ENCODE measurements around the gene ECT2.
A peak's percentile ranks its signal among the peaks of the same experiment; 100 is the strongest.
"Not testable (repeated sequence)": the region's sequence is repeated elsewhere in the genome, so short reads cannot be mapped to it uniquely, and the experiment has no call there.

ECT2 gene

DNA sequence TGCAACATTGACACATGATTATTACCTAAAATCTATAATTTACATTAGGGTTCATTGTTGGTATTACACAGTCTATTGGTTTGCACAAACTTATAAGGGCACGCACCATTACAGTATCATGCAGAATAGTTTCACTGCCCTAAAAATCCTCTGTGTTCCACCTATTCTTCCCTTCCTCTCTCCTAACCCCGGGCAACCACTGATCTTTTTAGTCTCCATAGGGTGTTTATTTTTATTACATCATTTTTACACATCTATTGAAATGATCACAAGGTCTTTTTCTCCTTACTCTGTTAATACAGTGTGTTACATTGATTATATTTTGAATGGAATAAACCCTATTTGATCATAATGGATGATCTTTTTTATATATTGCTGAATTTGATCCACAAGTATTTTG lies 15.5 kb upstream of the ECT2 start:
- DNase-seq (ENCODE audit: low read depth in 2 of 3, low spot score in 1 of 3), result no peak

DNA sequence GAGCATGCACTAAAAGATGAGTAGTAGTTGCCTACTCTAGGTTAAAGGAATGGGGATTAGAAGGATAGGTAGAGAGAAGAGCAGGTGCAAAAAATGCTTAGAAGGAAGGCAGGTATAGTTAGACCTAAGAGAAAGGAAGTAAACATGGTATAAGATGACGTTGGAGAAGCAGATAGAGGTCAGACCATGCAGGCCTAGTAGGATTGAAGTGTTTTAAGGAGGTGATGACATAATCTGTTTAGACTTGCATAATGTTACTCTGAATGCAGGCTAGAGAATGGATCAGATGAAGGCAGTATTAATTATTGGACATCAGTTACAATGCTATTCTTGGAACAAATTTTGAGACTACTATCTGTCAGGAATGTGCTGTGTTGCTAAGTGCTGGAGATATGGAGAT lies 11.1 kb upstream of the ECT2 start:
- DNase-seq (ENCODE audit: low read depth in 2 of 3, low spot score in 1 of 3), result no peak

DNA sequence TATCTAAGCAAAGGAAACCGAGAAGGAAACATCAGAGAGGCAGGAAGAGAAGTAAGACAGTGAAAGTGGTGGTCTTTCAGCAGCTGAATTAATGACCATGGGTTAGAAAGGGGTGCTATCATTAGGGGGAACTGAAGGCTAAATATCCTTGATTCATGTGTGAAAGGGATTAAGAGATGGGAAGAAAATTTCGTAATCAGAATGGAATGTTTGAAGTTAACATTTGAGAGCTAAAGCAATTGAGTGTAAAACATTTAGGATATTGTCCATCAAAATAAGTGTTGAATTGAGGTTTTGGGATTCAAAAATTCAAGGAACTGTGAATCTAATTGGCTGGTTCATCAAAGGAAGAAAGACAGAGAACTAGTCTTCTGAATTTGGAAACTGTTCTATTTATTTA lies 4.1 kb upstream of the ECT2 start:
- no peak for DNase-seq (ENCODE audit: low read depth in 2 of 3, low spot score in 1 of 3)

DNA sequence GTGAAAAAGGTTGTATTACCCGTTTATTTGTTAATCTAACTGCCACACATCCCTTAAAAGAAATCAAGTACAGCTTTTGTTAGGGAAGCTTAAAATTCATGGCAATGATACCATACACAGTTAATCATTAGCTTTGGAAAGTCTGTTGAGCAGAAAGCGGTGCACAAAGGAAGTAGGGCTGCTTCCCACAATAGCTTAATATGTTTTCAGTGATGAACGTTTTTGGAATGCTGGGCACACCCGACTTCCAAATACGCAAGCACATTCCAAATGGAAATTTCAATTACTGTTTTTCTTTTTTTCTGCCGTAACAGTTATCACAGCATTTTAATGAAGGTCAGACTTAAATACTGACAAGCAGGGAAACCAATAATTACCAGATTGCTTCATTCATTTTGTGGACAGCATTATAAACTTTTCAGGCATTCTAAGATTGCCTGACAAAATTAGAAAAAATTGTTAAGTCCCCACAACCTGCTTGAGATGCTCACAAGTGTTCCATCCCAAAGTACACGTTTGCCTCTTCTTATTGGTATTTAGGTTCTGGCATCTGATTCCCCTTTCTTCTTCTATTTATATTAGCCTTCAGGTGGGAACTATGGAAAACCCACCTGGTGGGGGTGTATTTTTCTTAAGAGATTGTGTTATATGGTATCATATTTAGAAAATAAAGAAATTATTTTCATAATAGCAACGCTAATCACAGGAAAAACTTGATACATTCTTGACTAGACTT lies 1.1 kb upstream of the ECT2 start:
- no peak for DNase-seq (ENCODE audit: low read depth in 2 of 3, low spot score in 1 of 3)

DNA sequence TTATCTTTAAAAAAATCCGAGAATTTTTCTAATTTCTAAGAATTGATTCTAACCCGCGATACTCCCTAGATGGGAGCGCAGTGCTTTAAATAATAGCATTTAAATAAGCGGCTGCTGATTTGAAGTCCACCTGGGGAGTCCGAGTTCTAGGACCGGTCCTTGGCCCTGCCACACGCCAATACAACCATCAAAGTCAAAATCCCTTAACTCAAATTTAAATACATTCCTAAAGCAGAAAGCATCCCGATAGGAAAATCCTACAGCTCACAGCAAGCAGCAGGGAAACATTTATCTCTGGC lies 508 bp upstream of the ECT2 start:
- no peak for DNase-seq (ENCODE audit: low read depth in 2 of 3, low spot score in 1 of 3)

DNA sequence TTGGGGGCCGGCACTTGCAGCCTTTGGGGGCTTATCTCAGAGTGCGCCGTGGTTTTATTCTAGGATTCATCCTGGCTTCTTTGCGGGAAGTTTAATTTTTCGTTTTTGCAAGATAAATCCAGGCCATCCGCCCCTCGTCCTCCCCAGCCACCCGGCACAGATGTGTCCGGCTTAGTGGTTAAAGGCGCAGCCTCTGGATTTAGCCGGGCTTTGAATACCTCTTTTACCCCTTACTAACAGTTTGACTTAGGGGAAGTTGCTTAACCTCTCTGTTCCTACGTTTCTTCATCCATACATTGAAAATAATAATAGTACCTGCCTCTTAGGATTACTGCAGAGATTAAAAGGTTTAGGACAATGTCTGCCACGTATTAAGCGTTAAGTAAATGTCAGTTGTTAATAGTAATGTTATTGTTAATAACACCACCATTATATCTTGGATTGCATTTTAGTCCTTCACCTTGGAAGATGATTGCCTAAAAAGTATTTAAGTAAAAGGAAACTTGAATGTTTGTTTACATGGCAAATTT lies 714 bp downstream of the ECT2 start:
- DNase-seq (ENCODE audit: low read depth in 2 of 3, low spot score in 1 of 3), result peak in 1 of 3 donors; percentile 1

DNA sequence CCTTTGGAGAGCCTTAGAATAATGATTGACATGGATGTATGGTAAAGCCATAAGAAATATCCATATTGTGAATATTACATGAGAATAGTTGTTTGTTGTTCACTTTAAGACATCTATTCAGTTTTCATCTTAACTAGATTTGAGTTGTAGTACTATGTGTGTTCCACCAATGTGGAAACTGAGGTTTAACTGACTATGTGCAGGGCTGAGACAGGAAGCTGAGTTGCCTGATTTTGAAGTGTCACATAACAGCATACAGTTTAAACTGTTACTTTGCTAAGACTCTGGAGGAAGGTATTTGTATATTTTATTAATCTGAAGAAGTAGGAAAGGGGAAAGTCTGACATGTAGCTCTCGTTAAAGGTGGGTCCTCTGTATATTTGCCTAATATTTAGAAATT lies 2.1 kb downstream of the ECT2 start:
- no peak for DNase-seq (ENCODE audit: low read depth in 2 of 3, low spot score in 1 of 3)

DNA sequence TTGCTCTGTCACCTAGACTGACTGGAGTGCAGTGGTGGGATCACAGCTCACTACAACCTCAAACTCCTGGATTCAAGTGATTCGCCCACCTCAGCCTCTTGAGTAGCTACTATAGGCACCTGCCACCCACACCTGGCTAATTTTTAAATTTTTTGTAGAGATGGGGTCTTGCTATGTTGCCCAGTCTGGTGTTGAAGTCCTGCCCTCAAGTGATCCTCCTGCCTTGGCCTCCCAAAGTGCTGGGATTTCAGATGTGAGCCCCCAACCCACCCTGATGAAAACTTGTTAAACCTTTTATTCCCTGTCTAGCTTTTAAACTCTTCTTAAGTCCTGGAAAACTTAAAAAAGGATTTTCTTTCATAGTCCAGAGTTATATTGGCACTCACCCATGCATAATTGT lies 2.6 kb downstream of the ECT2 start:
- no peak for DNase-seq (ENCODE audit: low read depth in 2 of 3, low spot score in 1 of 3)

DNA sequence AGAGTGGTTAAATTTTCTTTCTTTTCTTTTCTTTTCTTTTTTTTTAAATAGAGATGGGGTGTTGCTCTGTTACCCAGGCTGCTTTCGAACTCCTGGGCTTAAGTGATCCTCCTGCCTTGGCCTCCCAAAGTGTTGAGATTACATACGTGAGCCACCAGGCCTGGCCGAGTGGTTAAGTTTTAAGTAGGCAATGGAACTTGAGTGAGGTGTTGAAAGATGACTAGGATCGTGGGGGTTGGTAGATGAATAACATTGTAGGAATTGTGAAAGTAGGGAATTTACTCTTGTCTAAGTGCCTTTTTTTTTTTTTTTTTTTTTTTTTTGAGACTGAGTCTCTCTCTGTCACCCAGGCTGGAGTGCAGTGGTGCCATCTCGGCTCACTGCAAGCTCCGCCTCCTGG lies 9.9 kb downstream of the ECT2 start:
- not testable (repeated sequence) for DNase-seq (ENCODE audit: low read depth in 2 of 3, low spot score in 1 of 3)

DNA sequence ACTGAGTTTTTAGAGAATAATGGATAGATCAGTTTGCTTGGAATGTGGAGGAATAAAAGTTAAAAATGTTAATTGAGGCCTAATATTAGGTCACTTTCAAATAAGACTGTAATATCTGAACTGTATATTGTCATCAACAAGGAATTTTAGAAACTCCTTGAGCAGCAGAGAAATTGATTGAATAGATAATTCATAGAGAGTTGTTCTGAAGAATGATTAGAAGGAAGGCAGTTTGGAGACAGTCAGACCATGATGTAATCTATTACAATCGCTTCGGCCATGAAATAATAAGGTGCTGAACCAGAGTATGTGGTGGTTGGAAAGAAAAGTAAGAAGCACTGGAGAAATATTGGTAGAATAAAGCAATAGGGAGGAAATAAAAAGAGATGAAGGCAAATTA lies 15.7 kb downstream of the ECT2 start:
- no peak for DNase-seq (ENCODE audit: low read depth in 2 of 3, low spot score in 1 of 3)

DNA sequence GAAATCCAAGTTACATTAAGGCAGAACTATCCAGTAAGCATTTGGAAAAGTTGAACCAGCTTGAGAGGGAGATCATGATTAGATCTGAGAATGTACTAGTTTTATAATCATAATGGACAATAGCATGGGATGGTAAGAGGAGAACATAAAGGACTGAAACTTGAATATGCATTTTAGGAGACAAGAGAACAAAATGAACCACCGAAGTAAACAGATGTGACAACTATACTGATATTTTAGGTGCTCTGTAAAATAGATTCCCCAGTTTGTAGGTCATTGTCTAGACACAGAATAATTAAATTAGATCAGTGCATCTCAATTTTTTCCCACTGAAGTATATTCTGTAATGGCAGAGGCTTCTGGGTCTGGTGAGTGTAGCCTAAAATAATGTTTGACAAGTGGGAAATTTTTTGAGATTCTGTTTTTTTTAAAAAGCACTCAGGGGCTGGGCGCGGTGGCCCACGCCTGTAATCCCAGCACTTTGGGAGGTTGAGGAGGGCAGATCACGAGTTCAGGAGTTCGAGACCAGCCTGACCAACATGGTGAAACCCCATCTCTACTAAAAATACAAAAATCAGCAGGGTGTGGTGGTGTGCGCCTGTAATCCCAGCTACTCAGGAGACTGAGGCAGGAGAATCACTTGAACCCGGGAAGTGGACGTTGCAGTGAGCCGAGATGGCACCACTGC lies 16.3 kb downstream of the ECT2 start:
- DNase-seq (ENCODE audit: low read depth in 2 of 3, low spot score in 1 of 3), result no peak

DNA sequence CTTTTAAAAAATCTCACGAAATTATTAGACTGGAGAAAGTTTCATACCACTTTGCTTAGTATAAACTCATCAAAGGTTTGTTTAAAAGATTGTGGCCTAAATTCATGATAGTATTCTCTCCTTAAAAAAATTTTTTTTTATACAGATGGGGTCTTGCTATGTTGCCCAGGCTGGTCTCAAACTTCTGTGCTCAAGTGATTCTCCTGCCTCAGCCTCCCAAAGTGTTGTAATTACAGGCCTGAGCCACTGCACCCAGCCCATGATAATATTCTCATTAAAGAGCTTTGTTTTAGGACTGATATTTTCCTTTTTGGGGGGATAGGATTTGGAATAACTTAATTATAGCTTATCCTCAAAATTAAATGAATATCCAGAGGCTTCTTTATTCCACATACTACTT lies 19.9 kb downstream of the ECT2 start:
- no peak for DNase-seq (ENCODE audit: low read depth in 2 of 3, low spot score in 1 of 3)

DNA sequence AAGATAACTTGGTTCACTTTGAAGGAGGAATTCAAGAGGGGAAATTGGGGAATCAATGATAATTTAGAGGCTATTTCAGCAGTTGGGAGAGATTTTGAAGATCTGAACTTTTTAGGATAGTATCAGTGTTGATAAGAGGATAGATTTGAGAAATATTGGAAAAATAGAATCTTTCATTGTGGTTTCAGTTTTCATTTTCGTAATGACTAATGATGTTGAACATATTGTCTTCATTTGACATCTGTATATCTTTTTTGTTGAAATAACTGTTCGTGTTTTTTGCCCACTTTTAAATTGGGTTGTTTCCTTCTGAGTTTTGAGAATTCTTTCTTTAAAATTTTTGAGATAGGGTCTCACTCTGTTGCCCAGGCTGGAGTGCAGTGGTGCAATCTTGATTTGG lies 21.1 kb downstream of the ECT2 start:
- no peak for DNase-seq (ENCODE audit: low read depth in 2 of 3, low spot score in 1 of 3)

DNA sequence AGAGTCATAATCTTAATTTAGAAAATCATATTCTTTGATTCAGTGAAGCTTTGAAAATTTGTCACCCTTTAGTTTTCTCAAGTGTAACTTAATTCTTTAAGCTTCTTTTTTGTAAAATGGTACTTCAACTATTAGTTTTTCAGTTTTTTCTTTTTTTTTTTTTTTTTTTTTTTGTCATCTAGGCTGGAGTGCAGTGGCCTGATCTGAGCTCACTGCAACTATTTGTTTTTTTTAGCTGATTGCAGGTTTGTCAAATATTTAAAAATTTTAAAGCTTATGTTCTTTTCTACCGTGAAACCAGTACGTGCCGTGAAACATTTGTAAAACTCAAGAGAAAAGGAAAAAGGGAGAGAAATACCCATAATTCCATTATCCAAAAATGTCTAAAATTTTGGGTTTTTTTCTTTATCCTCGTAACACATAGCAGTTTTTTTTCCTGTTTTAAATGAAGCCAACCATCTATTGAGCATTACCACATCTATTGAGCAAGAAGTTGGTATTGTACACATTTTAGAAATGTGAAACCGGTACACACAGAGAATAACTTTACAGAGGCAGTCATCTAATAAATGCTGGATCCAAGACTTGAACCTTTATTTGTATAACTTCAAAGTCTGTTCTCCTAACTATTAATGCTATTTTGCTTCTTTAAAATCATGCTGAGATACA lies 25.7 kb downstream of the ECT2 start:
- DNase-seq (ENCODE audit: low read depth in 2 of 3, low spot score in 1 of 3), result no peak

DNA sequence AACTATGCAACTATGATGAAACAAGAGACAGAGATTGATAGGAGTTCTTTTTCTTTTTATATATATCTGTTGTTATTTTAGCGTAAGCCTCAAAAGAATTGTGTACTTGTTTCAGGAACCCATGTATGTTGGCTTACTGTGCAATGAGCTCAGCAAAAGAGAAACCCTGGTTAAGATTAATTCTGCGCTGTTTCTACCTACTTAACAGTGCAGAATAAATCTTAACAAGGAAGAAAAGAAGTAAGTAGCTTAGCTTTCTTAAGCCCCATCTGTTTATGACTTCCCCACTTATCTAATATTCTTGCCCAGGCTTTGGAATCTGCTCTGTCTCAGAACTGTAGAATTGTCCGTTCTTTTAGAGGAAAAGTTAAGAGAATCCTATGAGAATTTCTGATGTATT lies 27.4 kb downstream of the ECT2 start:
- no peak for DNase-seq (ENCODE audit: low read depth in 2 of 3, low spot score in 1 of 3)

DNA sequence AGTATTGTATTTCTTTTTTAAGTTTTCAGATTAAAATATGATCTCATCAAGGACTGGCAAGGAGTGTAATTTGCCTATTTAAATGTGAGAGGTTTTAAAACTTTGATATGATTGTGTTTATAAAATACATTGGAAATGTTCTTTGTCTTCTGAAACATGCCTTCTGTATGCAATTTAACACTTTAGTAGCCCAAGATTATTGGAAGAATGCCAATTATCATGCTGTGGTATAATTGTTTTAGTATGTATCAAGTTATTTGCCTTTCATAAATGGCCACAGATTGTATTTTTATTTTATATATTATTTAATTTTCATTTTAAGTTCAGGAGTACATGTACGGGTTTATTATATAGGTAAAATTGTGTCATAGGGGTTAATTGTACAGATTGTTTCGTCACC lies 31.7 kb downstream of the ECT2 start:
- no peak for DNase-seq (ENCODE audit: low read depth in 2 of 3, low spot score in 1 of 3)

DNA sequence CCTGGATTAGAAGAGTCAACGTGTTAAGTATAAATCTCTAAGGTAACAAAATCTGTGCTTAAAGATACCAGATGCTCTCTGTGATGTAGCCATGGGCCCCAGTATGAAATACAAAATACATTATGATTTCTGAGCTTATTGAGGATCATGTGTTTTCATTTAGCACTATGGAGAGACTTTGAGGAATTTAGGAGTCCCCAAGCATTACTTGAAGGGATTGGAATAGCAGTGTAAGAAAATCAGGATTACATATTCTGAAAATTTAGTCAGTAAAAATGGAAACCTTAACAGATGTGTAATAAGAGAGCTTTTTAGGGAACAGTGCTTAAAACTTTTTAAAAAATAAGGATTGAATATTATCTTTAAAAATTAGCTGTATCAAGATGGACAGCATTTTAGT lies 35.5 kb downstream of the ECT2 start:
- DNase-seq (ENCODE audit: low read depth in 2 of 3, low spot score in 1 of 3), result no peak

DNA sequence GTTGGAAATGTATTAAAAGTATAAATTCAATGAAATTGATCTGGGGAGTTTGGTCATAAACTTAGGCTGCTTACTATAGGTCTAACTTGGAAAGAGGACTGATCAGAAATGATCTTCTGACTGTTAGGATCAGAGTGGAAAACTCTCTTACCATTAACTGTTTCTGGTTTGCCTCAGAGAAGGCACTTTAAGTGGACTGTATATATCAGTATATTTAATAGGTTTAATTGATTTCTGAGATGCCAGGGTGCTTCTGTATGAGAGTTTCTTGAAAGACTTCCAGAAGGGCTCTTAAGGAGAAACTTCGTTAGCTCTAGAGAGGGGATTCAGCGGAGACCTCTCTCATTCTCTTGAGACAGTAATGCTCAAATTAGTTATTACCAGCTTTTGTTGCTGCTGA lies 36.5 kb downstream of the ECT2 start:
- DNase-seq (ENCODE audit: low read depth in 2 of 3, low spot score in 1 of 3), result no peak

DNA sequence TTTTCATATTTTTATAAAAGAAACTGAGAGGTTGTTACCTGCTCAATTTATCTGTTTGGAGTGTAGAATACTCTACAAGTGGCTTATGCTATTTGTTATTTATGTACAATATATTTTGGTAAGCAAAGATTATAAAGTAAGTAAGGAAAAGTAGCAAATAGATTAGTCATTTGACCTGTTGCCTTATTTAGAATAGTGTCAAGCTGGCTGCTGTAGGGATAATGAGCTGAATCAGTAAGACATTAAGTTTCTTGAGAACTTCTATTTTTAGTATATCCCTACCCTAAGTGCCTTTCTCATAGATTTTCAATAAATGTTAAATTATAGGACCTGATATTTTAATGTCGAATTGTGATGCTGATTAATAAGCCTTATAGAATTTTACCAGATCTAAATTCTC lies 37.2 kb downstream of the ECT2 start:
- DNase-seq (ENCODE audit: low read depth in 2 of 3, low spot score in 1 of 3), result no peak

DNA sequence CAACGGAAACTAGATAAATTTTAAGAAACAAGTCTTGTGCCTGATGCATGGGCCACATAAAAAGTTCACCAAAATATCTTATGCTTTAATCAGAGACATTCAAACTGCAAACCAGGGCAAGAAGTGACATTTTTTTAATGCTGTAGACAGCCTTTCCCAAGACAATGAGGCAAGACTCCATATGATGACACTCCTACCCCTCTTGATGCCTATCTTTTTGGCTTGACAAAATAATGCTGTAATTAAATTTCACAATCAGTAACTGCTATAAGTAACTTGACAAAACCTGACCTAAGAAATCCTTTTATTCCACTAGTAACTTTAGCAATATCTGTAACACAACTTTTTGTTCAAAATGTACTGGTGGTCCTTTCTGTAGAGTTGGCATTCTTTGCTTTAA lies 48.7 kb downstream of the ECT2 start:
- DNase-seq (ENCODE audit: low read depth in 2 of 3, low spot score in 1 of 3), result no peak

DNA sequence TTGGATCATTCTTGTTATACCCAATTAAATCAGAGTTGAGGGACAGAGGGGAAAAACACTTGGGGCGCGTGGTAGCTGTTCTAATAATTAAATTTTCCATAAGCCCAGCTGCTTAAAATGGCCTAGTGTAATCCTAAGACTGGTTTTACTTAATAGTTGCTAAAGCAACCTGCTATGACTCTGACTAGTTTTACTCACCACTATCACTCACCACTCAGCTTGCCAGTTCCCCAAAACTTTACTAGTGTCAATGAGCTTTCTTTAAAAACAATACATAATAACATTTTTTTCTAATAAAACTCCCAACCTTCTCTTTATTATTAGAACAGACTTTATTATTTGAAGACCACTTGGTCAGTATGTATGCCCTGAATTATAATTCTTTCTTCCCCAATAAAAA lies 49.6 kb downstream of the ECT2 start:
- no peak for DNase-seq (ENCODE audit: low read depth in 2 of 3, low spot score in 1 of 3)

DNA sequence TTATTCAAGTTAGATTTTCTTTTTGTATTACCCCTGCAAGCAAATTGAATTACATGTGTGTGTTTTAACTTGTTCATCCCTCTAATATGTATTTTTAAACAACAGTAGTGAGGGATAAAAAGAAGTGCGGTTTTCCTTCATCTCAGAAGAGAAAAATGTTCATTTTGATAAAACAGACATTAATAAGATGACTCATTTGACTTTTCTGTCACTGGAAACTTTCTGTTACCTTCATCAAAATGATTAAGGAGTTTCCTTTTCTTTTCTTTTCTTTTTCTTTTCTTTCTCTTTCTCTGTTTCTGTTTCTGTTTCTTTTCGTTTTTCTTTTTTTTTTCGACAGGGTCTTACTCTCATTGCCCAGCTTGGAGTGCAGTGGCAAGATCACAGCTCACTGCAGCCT lies 53.0 kb downstream of the ECT2 start:
- DNase-seq (ENCODE audit: low read depth in 2 of 3, low spot score in 1 of 3), result no peak

DNA sequence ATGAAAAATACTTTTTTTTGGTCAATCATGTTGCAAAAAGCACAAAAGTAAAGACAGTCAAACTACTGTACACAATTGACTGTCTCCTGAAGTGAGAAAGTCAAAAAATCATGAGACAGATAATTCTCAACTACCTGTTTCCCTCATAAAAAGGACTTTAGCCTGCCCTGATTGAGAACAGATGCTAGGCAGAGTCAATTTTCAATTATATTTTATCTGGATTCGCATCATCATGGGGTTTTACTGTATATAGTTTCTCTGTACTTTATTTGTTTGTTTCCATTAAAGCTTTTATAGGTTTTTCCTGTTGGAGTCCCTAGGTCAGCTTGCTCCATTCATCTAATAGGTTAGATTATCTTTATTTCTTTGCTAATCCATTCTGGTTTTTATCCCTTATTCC lies 53.8 kb downstream of the ECT2 start:
- no peak for DNase-seq (ENCODE audit: low read depth in 2 of 3, low spot score in 1 of 3)
